Amniotic stem cell (primary cell): ENCODE results near the gene MN1.

Experiments used
- DNase-seq: peaks from one replicate; lab custom pipeline; 2025; lab: John Stamatoyannopoulos, UW

Gene MN1

DNA sequence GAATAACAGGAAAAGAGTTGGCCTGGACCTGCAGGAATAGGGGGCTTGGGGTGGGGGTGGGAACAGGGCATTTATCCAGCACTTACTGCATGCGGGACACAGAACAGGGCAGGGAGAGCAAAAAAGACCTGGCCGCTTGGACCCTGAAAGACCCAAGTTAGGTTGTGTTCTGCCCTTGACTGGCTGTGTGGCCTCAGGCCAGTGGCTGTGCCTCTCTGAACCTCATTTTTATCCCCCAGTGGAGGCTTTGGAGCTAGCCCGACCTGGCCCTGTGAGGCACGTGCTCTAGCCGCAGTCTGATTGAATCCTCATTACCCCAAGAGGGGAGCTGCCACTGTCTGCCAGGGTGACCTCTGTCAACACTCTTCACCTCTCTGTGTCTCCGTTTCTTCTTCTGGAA lies 68.7 kb downstream of the MN1 start:
- DNase-seq, result no peak

DNA sequence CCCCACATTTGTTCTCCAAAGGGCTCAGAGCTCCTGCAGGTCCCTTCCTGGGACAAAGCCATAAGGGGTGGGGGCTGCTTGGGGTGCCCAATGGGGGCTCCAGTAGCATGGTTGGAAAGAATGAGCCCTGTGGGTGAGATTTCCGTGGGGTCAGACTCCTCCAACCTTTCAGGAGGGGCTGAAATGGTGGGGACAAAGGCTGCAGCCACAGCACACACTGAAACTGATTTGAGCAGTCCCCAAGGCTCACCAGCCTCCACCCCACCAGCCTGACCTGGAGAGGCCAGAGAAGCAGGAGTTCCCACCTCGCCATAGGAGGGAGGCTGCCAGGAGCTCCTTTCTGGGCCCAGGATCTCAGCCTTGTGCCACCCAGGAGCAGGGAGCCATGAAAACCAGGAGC lies 69.2 kb downstream of the MN1 start:
- DNase-seq, result no peak

DNA sequence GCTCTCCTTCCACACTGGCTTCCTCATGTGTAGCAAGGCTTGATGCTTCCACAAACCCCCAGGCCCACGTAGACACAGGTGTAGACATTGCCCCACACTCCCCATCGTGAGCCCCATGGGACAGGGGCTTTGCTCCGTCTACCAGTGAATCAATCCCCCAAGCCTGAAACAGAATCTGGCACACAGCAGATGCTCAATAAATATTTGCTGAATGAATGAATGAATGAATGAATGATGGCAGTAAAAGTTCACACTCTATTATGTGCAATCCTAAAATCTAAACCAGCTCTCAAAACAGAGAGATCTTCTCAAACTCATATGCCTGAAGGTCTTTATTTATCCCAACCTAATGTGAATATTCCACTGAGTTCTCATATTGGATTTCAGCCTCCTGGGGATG lies 69.9 kb downstream of the MN1 start:
- no peak for DNase-seq

DNA sequence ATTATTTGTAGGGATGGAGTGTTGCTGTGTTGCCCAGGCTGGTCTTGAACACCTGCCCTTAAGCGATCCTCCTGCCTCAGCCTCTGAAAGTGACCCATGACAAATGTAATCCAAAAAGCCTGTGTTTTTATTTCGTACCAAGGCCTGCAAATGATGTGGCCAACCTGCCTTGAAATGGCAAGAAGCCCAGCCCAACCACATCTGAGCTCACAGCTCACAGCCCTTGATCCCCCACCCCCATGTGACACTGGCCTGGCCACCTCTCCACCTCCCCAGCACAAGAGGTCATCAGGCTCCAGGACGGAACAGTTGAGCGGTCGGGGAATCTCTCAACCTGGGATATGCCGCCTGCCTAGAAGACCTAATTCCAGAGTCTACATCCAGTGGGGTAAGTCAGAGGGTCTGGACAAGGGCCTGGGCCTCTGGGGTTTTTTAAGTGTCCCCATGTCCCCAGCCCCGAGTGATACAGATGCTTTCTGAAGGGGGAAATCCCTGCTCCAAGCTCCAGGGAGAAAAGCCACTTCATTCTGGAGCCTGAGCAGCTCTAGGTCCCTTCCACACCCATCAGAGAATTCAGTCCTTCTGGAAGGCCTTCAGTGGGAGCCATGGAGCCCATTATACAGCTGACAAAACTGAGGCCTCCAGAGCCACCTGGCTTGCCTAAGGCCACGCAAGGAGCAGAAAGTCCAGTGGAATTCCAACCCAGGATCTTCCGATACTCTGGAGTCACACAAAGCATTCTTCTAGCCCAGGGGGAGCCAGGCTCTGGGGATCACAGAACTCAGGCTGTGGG lies 70.7 kb downstream of the MN1 start:
- DNase-seq, result no peak

DNA sequence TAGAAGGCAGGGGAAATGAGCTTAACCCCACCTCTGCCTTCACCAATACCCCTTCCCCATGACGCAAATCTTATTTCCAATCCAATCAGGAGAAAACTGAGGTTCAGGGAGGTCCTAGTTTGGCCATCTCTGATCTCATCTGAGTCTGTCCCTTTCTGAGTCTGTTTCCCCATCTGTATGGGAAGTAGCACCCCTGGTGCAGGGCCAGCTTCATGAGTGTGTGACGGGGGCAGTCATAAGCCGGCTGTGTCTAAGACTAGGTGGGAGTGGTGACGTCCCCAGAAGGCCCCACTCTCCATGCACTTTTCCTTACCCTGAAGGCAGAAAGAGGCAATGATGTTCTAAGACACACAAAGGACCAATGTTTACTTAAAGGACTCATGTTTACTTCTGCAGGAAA lies 72.3 kb downstream of the MN1 start:
- DNase-seq, result no peak

DNA sequence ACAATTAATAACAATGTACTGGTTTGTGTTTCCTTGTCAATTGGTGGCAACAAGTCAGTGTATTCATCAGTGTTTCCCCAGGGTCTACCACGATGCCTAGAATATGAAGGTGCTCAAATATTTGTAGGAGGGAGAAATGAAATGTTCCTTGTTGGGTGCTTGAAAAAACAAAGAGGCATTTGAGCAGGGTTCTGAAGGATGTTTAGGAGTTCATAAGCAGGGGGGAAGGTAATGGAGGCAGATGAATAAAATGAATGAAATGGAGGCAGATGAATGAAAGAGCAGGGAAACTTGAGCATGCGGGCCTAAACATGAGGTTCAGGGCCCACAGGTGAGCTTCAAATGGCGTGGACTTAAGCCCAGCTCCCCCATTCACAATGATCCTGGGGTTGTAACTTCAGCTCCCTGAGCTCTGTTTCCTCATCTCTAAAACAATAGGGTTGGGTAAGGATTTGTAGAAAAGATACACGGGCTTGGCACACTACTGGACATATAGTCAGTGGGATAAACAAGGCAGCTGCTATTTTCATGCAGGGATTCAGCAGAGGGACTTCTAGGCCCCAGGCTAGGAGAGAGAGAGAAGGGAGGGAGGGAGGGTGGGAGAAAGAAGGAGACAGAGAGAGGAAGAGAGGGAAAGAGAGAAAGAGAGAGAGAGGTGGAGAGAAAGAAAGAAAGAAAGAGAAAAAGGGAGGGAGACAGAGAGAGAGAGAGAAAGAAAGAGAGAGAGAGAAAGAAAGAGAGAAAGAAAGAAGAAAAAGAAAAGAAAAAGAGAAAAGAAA lies 73.7 kb downstream of the MN1 start:
- no peak for DNase-seq

DNA sequence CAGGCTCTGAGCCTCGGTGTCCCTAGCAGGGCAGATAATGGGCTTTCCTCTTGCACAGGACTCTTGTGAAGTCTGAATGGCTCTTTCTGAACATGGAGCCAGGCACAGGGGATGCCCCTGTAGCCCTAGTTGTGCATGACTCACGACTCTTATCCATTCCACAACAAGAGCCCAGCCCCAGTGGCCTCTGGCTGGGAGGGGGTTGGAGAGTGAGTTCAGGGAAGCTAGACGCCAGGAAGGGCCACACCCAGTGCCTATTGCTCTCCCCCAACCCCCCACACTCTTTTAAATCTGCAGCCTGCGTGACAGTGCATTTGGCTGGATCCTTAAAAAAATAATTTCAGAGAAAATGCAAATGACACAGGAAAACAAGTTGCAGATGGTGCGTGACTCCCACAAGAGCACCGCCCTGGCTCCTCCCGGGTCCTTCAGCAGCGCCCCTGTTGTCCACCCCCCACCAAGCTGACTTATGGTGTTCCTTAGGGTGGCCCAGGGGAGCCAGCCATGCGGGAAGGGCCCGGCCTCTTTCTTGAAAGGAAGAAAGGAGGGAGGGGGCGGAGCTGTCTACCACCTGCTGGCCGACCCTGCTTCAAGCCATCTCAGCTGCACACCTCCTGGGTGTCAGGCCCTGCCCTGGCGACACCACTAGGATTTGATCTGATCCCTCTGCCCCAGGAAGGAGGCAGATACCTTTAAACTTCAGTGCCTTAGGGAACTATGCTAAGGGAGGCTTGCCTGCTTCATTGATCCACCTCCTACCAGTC lies 74.7 kb downstream of the MN1 start:
- peak; percentile 94 for DNase-seq

DNA sequence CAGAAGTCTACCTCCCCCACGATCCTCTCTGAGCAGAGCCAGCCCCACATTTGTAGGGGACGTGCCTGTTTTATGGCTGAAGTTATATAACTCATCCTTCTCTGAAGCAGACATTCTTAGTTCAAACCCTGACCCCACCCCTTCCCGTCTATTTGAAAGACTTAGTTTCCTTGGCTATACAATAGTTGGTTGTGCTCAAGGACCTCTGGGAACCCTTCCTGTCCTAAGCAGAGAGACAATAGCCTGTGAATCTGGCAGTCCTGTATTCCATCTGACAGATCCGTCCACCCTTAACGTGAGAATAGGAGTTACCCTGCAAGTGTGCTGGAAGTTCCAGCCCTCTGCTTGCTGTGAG lies 75.2 kb downstream of the MN1 start:
- DNase-seq, result no peak

DNA sequence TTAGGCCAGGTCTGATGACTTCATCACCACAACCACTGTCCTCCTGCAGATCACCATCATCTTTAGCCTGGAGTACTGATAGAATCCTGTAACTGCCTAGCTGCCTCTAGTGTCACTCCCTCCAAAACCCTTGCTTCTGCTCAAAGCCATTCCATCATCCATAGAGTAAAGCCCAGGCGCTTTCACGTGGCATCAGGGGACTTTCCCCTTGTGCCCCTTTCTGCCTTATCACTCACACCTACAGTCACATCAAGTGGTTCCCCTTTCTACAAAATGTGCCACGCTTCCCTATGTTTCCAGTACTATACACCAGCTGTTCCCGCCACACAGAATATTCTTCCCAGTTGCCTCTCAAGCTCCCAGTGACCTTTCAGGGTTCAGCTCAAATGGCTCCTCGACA lies 75.9 kb downstream of the MN1 start:
- DNase-seq, result no peak

DNA sequence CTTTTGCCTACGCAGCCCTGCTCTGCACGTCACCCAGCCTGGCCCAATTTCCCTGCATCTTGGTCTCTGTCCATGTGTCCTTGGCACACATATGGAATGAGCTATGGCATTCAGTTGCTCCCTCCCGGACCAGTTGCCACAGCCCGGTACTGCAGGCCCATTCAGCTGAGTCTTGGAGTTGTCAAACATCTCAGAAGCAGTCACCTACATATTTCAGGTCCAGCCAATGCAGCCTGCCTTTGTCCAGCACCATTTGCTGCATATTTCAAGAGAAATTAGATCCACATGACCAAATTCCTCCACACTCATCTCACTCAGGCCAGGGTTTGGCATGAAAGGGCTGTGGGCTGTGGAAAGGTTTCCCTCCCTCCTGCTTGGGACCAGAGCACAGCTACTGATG lies 76.8 kb downstream of the MN1 start:
- DNase-seq, result no peak

DNA sequence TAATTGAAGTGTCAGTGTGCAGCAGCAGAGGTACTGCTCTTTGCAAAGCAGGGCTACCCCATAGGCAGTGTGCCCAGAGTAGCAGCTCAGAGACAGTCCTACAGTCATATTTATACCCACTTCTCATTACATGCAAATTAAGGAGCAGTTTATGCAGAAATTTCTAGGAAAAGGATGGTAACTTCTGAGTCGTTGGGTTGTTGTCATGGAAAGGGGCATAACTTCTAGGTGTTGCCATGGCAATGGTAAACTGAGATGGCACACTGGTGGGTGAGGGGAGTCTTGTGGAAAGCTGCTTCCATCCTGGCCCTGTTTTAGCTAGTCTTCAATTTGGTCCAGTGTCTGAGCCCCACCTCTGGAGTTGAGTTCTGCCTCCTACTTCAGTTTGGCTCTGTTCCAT lies 77.4 kb downstream of the MN1 start:
- DNase-seq, result no peak

DNA sequence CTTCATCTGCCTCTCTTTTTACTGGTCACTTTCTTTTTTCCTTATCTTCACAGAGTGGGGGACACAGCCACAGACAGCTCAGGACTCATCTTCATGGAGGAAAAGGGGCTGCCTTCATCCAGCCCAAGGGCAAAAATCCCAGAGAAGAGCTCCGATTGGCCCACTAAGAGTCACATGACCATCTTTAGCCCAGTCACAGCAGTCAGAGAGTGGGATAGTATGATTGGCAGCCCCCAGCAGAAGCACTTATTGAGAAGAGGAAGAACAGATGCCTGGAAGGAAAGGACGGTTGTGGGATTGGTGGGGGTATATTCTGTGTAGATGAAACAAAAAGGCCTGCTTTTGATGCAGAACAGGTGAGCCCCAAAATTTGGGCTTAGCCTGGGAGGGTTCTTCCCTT lies 77.8 kb downstream of the MN1 start:
- DNase-seq, result no peak

DNA sequence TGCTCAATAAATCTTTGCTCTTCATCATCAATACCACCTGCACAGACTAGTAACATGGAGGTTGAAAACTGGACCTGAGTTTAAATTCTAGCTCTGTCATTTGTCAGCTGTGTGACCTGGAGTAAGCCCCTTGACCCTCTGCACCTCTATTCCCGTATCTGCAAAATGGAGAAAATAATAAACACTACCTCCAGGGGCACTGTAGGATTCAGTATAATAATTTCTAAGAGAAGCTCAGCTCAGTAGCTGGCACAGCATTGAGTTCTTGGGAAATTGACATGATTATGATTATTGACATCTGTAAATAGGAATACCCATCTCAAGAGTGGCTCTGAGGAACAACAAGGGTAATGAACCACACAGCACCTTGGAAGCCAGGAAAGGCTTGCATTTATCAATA lies 78.4 kb downstream of the MN1 start:
- no peak for DNase-seq

DNA sequence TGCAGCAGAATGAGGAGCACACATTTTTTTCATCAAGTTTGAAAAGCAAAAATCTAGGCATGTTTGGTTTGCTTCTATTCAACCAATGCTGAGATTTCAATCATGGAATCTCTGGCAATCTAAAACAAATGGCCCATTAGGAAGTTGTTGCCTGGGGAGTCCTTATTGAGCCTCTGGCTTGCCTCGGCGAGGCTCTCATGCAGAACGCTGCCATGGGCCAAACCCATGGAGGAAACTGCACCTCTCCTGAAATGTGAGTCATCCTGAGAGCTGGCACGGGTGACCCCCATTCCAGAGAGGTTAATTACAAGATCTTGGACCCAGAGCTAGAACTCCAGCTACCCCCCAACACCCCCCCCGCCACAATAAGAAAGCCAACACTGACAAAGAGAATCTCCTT lies 80.7 kb downstream of the MN1 start:
- no peak for DNase-seq

DNA sequence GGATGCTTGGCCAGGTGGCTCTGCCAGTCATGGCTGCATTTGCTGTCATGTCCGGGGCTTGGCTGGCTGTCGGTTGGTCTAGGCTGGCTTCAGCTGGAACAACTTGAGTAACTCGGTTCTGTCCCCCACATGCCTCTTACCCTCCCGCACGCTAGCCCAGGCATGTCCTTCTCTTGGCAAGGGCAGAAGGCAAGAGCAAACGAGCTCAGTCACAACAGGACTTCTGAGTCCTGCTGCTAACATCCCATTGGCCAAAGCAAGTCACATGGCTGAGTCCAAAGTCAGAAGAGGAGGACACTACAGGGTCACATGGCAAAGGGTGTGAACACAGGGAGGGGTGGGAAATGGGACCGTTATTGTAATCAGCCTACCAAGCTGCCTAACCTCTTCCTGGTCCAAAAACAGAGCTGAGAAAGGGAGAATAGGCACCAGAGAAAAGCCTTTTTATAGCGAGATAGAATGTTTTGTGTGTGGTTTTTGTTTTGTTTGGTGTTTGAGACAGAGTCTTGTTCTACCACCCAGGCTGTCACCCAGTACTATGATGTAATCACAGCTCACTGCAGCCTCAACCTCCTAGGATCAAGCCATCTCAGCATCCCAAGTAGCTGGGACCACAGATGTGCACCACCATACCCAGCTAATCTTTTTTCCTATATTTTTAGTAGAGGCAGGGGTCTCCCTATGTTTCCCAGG lies 81.9 kb downstream of the MN1 start:
- no peak for DNase-seq

DNA sequence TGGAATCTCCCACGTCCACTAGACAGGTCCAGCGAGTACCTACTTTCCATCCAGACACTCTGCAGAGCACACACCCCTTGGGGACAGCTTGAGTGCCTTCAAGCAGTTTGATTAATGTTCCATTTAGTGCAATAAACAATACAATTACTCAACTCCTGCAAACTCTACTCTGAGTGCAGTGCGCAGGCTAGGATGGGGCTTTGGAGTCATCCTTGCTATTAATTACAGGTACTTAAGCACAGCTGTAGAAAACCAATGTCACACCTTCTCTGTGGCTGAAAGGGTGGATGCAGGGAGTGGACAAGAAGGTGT lies 82.6 kb downstream of the MN1 start:
- DNase-seq, result no peak

DNA sequence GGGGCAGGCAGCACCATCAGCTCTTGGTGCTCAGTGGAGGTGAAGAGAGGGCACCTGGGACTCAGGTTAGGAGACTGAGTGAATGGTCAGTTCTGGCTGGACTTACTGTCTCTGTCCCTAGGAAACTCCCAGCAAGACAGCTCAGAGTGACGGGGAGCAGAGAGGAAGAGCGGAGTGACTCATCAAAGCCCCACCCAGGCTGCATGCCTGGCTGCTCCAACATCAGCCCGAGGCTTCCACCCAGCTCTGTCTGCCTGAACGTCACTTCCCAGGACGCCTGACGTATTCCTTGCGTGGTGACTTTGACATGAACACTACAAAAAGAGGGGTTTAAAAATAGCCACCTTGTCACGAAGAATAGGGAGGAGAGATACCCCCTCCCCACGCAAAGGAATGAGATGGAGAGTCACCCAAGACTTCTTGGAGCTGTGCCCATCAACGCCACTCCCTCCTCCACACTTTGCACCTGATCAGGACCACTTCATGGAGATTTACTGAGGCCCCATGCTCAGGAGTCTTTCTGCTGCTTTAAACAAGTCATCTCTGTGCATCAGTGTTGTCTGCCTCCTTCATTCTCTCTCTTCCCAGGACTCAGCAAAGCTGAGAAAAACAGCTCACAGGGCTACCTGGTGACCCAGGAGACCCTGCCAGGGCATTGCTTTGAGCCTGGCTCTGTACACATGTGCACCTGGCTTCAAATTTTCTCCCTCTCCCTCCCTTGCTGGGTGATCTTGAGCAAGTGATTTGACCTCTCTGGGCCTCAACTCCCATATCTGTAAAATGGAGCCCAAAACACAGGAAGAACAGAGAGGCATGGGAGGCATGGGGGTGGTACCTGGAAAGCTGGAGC lies 83.1 kb downstream of the MN1 start:
- peak; percentile 86 for DNase-seq

DNA sequence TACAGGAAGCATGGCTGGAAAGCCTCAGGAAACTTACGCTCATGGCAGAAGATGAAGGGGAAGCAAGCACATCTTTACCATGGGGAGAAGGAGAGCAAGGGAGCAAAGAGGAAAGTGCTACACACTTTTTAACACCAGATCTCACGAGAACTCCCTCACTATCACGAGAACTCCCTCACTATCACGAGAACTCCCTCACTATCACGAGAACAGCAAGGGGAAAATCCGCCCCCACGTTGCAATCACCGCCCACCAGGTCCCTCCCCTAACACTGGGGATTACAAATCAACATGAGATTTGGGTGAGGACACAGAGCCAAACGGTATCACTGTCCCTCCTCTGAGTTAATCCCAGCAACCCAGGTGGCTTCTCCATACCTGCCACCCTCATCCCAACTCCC lies 84.5 kb downstream of the MN1 start:
- no peak for DNase-seq

DNA sequence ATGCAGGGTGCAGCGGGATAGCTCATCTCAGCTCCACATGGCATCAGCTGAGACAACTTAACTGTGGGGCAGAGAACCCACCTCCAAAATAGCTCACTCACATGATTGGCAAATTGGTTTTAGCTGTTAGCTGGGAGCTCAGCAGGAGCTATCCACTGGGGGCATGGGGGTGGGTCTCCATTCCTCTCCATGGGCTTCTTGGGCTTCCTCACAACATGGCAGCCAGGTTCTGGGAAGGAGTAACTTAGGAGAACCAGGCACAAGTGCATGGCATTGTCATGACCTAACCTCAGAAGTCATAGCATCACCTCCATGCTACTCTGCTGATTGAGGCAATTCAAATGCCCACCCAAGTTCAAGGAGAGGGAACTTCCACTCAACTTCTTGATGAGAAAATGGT lies 85.5 kb downstream of the MN1 start:
- DNase-seq, result no peak

DNA sequence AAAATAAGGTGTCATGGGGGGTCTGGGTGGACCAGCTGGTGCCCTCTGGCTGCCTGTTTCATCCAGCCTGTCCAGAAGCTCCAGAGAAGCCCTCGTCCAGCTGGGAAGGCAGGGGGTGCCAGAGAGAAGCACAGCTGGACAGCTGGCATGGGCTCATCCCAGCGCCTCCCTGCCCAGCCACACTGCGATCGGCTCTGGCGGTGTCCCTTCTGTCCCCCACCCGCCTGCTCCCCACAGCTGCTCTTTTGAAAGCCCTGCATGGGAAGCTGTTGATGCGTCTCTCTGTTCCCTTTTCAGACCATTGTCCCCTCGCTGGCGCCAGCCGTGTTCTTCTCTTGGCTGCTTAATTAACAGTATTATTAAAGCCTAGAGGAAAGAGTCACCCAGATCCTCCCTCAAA lies 86.5 kb downstream of the MN1 start:
- DNase-seq, result no peak

DNA sequence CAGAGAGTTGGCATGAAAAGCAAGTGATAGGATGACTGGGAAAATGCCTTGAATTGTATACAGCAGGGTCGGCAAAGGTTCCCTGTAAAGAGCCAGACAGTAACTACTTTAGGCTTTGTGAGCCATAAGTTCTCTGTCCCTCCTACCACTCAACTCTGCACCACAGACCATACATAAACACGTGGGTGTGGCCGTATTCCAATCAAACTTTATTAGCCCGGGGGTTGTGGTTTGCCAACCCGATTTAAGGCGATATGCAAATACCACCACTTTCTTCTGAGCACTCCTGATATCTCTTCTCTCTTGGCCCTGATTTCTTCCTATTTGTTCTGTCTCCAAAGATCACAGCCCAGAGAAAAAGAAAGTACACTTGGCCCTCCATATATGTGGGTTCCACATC lies 87.5 kb downstream of the MN1 start:
- no peak for DNase-seq

DNA sequence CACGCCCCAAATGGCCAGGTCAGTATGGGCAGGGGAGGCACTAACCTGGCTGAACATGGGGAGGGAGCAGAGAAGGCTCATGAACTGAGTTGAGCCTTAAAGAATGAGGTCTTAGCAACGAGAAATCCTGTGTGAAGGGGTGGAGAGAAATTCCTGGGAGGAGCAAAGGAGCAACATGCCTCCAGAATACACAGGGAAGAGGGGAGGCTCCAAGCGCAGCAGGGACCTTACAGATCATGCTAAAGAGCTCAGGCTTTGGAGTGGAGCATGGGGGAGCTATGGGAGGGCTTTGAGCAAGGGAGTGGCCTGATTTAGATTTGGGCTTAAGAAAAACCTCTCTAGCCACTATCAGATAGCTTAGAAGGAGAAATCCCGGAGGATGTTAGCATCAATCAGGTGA lies 88.1 kb downstream of the MN1 start:
- no peak for DNase-seq
